ENCODE data around the gene EDIL3.

The EDIL3 gene

GRCh38 chr5:84381502-84382362 is 2.9 kb downstream of the EDIL3 start:
- DNase-seq (ENCODE audit: low spot score), result no peak
- in situ Hi-C loops (cut with MboI; ENCODE audit: low sequenced_read_pairs, unreplicated experiment), result no loop called here
- no peak for TF ChIP-seq CTCF (IDR thresholded peaks at IDR 0.05; ENCODE audit: borderline replicate concordance, control extremely low read depth, extremely low read depth, insufficient read depth, missing control alignments)

GRCh38 chr5:84379749-84380148 is 4.9 kb downstream of the EDIL3 start:
- no peak for DNase-seq (ENCODE audit: low spot score)
- TF ChIP-seq CTCF (IDR thresholded peaks at IDR 0.05; ENCODE audit: borderline replicate concordance, control extremely low read depth, extremely low read depth, insufficient read depth, missing control alignments), result no peak
- in situ Hi-C loops (cut with MboI; ENCODE audit: low sequenced_read_pairs, unreplicated experiment), result no loop called here

- DNase-seq (ENCODE audit: low spot score), result no peak
- no peak for TF ChIP-seq CTCF (IDR thresholded peaks at IDR 0.05; ENCODE audit: borderline replicate concordance, control extremely low read depth, extremely low read depth, insufficient read depth, missing control alignments)
- in situ Hi-C loops (cut with MboI; ENCODE audit: low sequenced_read_pairs, unreplicated experiment), result no loop called here
Observed at GRCh38 chr5:84378961-84379360, 5.7 kb downstream of the EDIL3 start.

GRCh38 chr5:84378420-84378819 is 6.3 kb downstream of the EDIL3 start:
- DNase-seq (ENCODE audit: low spot score), result no peak
- TF ChIP-seq CTCF (IDR thresholded peaks at IDR 0.05; ENCODE audit: borderline replicate concordance, control extremely low read depth, extremely low read depth, insufficient read depth, missing control alignments), result no peak
- in situ Hi-C loops (cut with MboI; ENCODE audit: low sequenced_read_pairs, unreplicated experiment), result no loop called here

- DNase-seq (ENCODE audit: low spot score), result no peak
- TF ChIP-seq CTCF (IDR thresholded peaks at IDR 0.05; ENCODE audit: borderline replicate concordance, control extremely low read depth, extremely low read depth, insufficient read depth, missing control alignments), result no peak
Observed at GRCh38 chr5:84376346-84376745, 8.3 kb downstream of the EDIL3 start.

GRCh38 chr5:84374568-84374967 is 10.1 kb downstream of the EDIL3 start:
- in situ Hi-C loops (cut with MboI; ENCODE audit: low sequenced_read_pairs, unreplicated experiment), result no loop called here
- TF ChIP-seq CTCF (IDR thresholded peaks at IDR 0.05; ENCODE audit: borderline replicate concordance, control extremely low read depth, extremely low read depth, insufficient read depth, missing control alignments), result no peak
- DNase-seq (ENCODE audit: low spot score), result no peak

More at GRCh38 chr5:84376346-84376745, 8.3 kb downstream of the EDIL3 start:
- in situ Hi-C loops (cut with MboI; ENCODE audit: low sequenced_read_pairs, unreplicated experiment), result no loop called here

Measured in GM13976 (cell line).